Endothelial cell (in vitro differentiated cells): ENCODE measurements around the gene BRAP. TPM values are rescaled to one million over a fixed set of nuclear protein-coding genes. Genes with fewer than 3 reads are reported as not detected.
"Not testable (repeated sequence)": the region's sequence is repeated elsewhere in the genome, so short reads cannot be mapped to it uniquely, and the experiment has no call there.

ENCODE experiments used
- DNase-seq: peaks from one replicate; pipeline ENCODE4 v3.0.0; 2021; ENCODE audit warnings: low spot score
- H3K27ac Mint-ChIP-seq: one replicate; pipeline ENCODE4 v1.8.0; 2021; ENCODE audit warnings: mixed read lengths, inconsistent platforms; ENCODE audit not compliant: unreplicated experiment
- H3K27me3 Mint-ChIP-seq: one replicate; pipeline ENCODE4 v1.8.0; 2021; ENCODE audit warnings: mild to moderate bottlenecking, moderate library complexity, mixed read lengths, inconsistent platforms; ENCODE audit not compliant: unreplicated experiment
- H3K36me3 Mint-ChIP-seq: one replicate; pipeline ENCODE4 v1.8.0; 2021; ENCODE audit warnings: mild to moderate bottlenecking, low read depth, mixed read lengths, inconsistent platforms; ENCODE audit not compliant: unreplicated experiment
- H3K4me1 Mint-ChIP-seq: one replicate; pipeline ENCODE4 v1.8.0; 2021; ENCODE audit warnings: mild to moderate bottlenecking, mixed read lengths, inconsistent platforms; ENCODE audit not compliant: unreplicated experiment
- H3K4me3 Mint-ChIP-seq: one replicate; pipeline ENCODE4 v1.8.0; 2021; ENCODE audit warnings: mild to moderate bottlenecking, mixed read lengths, inconsistent platforms; ENCODE audit not compliant: unreplicated experiment
- H3K9me3 Mint-ChIP-seq: one replicate; pipeline ENCODE4 v1.8.0; 2021; ENCODE audit warnings: mixed read lengths, inconsistent platforms; ENCODE audit not compliant: unreplicated experiment
- CTCF ChIP-seq: fragments of 200-600 bp; sonication (generic); IDR thresholded peaks from one replicate; pipeline ENCODE4 v1.5.0; 2021; ENCODE audit warnings: antibody characterized with exemption; ENCODE audit not compliant: unreplicated experiment
- total RNA-seq: library from RNA; stranded (reverse); fragmentation: NEBNext Ultra II Directional; extraction: Animal tissue kit (Norgen Biotek cat#: 25700); gene quantifications from one replicate; pipeline ENCODE4 v1.2.1, GENCODE V29; 2021; ENCODE audit not compliant: unreplicated experiment

BRAP gene
- total RNA-seq, 1 donor from 2014 or later = 22.0 TPM

GRCh38 chr12:111687952-111688351 lies 2.2 kb upstream of the BRAP start:
- DNase-seq = no peak
- peaks cover 2% of the 10 kb centered on the region for H3K27me3 Mint-ChIP-seq
- H3K4me3 Mint-ChIP-seq = no peak overlapping the region
- no peaks in the 10 kb centered on the region for H3K9me3 Mint-ChIP-seq
- no peak overlapping the region for H3K27ac Mint-ChIP-seq
- H3K36me3 Mint-ChIP-seq = peaks cover 4% of the 10 kb centered on the region
- peaks cover 25% of the 10 kb centered on the region for H3K4me1 Mint-ChIP-seq
- no peak for TF ChIP-seq CTCF

GRCh38 chr12:111687255-111687654 lies 1.5 kb upstream of the BRAP start:
- no peak overlapping the region for H3K27ac Mint-ChIP-seq
- TF ChIP-seq CTCF = no peak
- H3K4me1 Mint-ChIP-seq = peaks cover 25% of the 10 kb centered on the region
- H3K36me3 Mint-ChIP-seq = peaks cover 7% of the 10 kb centered on the region
- peaks cover 2% of the 10 kb centered on the region for H3K27me3 Mint-ChIP-seq
- no peaks in the 10 kb centered on the region for H3K9me3 Mint-ChIP-seq
- H3K4me3 Mint-ChIP-seq = peak overlapping the region; percentile 99
- no peak for DNase-seq

- Mint-ChIP-seq H3K27ac (peak overlapping the region; percentile 93), H3K4me3 (peak overlapping the region; percentile 99), H3K27me3 (no peaks in the 10 kb centered on the region), H3K36me3 (peaks cover 10% of the 10 kb centered on the region), H3K4me1 (peaks cover 25% of the 10 kb centered on the region), H3K9me3 (no peaks in the 10 kb centered on the region)
- no peak for DNase-seq
- no peak for TF ChIP-seq CTCF
Observed at GRCh38 chr12:111686574-111687105, 884 bp upstream of the BRAP start.

GRCh38 chr12:111685322-111685810 lies 390 bp downstream of the BRAP start:
- Mint-ChIP-seq H3K27me3 (no peaks in the 10 kb centered on the region), H3K27ac (peak overlapping the region; percentile 94), H3K4me3 (peak overlapping the region; percentile 99), H3K4me1 (peaks cover 25% of the 10 kb centered on the region), H3K36me3 (peaks cover 12% of the 10 kb centered on the region), H3K9me3 (no peaks in the 10 kb centered on the region)
- no peak for TF ChIP-seq CTCF
- no peak for DNase-seq

- Mint-ChIP-seq H3K36me3 (peaks cover 12% of the 10 kb centered on the region), H3K4me1 (peaks cover 25% of the 10 kb centered on the region), H3K4me3 (peak overlapping the region; percentile 99), H3K27ac (peak overlapping the region; percentile 94)
- H3K27me3 Mint-ChIP-seq, DNase-seq, H3K9me3 Mint-ChIP-seq: not testable (repeated sequence)
Observed at GRCh38 chr12:111684485-111685198, 1.1 kb downstream of the BRAP start.
